ENCODE data around the gene MDN1.

DNA sequence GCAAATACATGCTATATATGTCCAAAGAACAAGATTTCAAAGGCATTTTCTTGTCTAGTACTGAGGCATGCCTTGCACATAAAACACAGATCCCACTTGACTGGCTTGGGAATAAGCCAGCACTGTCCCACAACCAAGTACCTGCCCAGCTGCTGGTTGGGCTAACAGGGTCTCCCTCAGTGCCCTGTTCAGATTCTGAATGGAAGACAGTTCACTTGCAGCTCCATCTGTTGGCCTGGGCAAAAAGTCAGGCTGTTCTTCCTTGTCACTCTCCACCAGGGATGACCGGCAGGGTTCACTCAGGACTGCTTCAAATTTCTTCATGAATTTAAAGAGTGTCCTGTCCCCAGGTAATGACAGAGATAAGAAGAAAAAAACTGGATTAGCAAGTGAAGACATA, 136.6 kb downstream of the MDN1 start:
- no peak for TF ChIP-seq CTCF (IDR thresholded peaks at IDR 0.05 in 8 of 11, conservative IDR thresholded peaks at IDR 0.05 in 3 of 11)
- TF ChIP-seq POLR2A (IDR thresholded peaks at IDR 0.05), result no peak
- no peak for TF ChIP-seq POLR2AphosphoS5 (IDR thresholded peaks at IDR 0.05)
